ENCODE results near the gene SYT1. TPM values are rescaled to one million over a fixed set of nuclear protein-coding genes. Genes with fewer than 3 reads are reported as not detected.

The SYT1 gene
- total RNA-seq, 2 experiments from 2014 or later = not detected

- DNase-seq (no peak), ATAC-seq (ENCODE audit: low read depth) (no peak)
- no peaks in the 10 kb centered on the region for H3K9me3 Mint-ChIP-seq
- H3K27me3 Mint-ChIP-seq = no peaks in the 10 kb centered on the region
- no peak overlapping the region for H3K27ac Mint-ChIP-seq
- no peaks in the 10 kb centered on the region for H3K36me3 Mint-ChIP-seq
- H3K4me1 Mint-ChIP-seq = no peaks in the 10 kb centered on the region
- no peak overlapping the region for H3K4me3 Mint-ChIP-seq
- POLR2A ChIA-PET = no interaction called here
Observed at GRCh38 chr12:79344855-79345847, 480.6 kb downstream of the SYT1 start.

DNA sequence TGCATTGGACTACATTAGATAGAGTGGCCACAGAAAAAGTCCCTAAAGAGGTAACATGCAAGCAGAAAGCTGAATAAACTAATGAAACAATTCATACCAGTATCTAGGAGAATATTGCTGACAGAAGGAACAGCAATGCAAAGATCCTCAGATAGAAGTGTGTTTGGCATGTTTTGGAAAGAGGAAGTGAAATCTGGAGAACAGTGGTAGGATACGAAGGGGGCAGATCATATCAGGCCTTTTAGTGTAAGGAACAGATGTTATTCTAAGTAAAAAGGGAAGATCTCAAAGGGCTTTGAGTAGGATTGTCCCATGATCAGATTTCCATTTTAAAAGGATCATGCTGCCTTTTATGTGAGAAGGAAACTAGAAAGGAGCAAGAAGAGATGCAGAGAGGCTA, 483.3 kb downstream of the SYT1 start:
- Mint-ChIP-seq H3K4me1 (no peaks in the 10 kb centered on the region), H3K4me3 (no peak overlapping the region)

DNA sequence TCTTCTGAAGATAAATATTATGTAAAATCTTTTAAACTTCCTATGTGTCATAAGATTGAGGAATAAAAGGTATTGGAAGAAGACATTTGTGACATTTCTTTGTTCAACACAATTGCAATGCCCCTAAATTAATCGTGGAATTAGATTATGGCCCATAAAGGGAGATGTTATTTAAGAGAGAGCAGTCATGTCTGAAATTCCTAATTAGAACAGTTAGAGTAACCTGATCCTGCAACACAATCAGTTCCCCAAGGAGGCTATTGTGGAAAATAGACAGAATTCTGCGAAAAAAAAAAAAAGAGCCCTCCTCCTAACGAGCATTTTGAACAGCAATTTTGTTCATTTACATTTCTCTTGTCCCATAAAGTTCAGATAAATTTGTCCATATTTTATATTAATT, 486.7 kb downstream of the SYT1 start:
- ATAC-seq (ENCODE audit: low read depth) = no peak
- no peak overlapping the region for H3K27ac Mint-ChIP-seq

More for the DNA sequence above, 483.3 kb downstream of the SYT1 start:
- POLR2A ChIA-PET = no interaction called here
- ATAC-seq (ENCODE audit: low read depth) (no peak), DNase-seq (no peak)
- Mint-ChIP-seq H3K36me3 (no peaks in the 10 kb centered on the region), H3K9me3 (no peaks in the 10 kb centered on the region), H3K27ac (no peak overlapping the region), H3K27me3 (no peaks in the 10 kb centered on the region)

GRCh38 chr12:79356216-79356615, 491.6 kb downstream of the SYT1 start:
- H3K27me3 Mint-ChIP-seq = no peaks in the 10 kb centered on the region
- ATAC-seq (ENCODE audit: low read depth) (no peak), DNase-seq (no peak)
- POLR2A ChIA-PET = no interaction called here
- H3K36me3 Mint-ChIP-seq = no peaks in the 10 kb centered on the region
- H3K4me3 Mint-ChIP-seq = no peak overlapping the region
- no peaks in the 10 kb centered on the region for H3K9me3 Mint-ChIP-seq
- H3K27ac Mint-ChIP-seq = no peak overlapping the region
- no peaks in the 10 kb centered on the region for H3K4me1 Mint-ChIP-seq

More for the DNA sequence above, 486.7 kb downstream of the SYT1 start:
- DNase-seq = no peak
- Mint-ChIP-seq H3K4me1 (no peaks in the 10 kb centered on the region), H3K27me3 (no peaks in the 10 kb centered on the region), H3K36me3 (no peaks in the 10 kb centered on the region), H3K4me3 (no peak overlapping the region), H3K9me3 (no peaks in the 10 kb centered on the region)
- POLR2A ChIA-PET = no interaction called here

GRCh38 chr12:79357048-79357447, 492.5 kb downstream of the SYT1 start:
- Mint-ChIP-seq H3K9me3 (no peaks in the 10 kb centered on the region), H3K4me3 (no peak overlapping the region), H3K36me3 (no peaks in the 10 kb centered on the region), H3K4me1 (no peaks in the 10 kb centered on the region), H3K27me3 (no peaks in the 10 kb centered on the region), H3K27ac (no peak overlapping the region)
- ATAC-seq (ENCODE audit: low read depth) (no peak), DNase-seq (no peak)
- POLR2A ChIA-PET = no interaction called here

DNA sequence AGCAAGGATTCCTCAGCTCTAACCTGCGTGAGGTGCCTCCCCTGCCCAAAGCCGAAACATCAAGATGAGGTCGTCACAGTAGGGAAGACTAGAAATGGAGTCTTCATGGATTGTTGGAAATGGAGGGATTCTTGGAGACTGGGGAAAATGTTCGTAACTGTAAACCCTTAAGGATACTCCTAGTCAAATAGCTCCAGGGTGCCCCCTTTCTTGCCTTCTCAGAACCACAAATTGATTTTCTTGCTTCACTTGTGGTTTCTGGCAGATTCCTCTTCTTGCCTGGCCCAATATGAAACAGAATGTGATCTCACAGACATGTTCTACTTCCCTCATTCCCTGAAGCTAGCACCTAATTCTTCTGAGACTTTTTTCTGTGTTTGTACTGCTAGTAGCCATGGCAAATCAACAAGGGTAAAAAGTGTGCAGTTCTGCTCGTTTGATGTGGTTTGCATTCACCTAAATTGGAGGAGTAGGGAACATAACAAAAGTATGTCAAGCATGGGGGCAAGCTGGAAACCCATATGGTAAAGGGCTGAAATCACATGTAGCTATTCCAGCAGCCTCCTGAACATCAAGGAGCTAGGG, 494.2 kb downstream of the SYT1 start:
- Mint-ChIP-seq H3K9me3 (no peaks in the 10 kb centered on the region), H3K27me3 (no peaks in the 10 kb centered on the region), H3K4me3 (no peak overlapping the region), H3K27ac (no peak overlapping the region), H3K36me3 (no peaks in the 10 kb centered on the region), H3K4me1 (no peaks in the 10 kb centered on the region)
- DNase-seq (no peak), ATAC-seq (ENCODE audit: low read depth) (no peak)
- POLR2A ChIA-PET = no interaction called here

GRCh38 chr12:79360286-79360685, 495.7 kb downstream of the SYT1 start:
- no peaks in the 10 kb centered on the region for H3K9me3 Mint-ChIP-seq
- no peak for ATAC-seq (ENCODE audit: low read depth)
- H3K4me1 Mint-ChIP-seq = no peaks in the 10 kb centered on the region
- no peaks in the 10 kb centered on the region for H3K36me3 Mint-ChIP-seq
- H3K4me3 Mint-ChIP-seq = no peak overlapping the region
- H3K27ac Mint-ChIP-seq = no peak overlapping the region
- no peak for DNase-seq
- H3K27me3 Mint-ChIP-seq = no peaks in the 10 kb centered on the region
- POLR2A ChIA-PET = no interaction called here

GRCh38 chr12:79360936-79361335, 496.4 kb downstream of the SYT1 start:
- H3K9me3 Mint-ChIP-seq = no peaks in the 10 kb centered on the region
- H3K4me3 Mint-ChIP-seq = no peak overlapping the region
- ATAC-seq (ENCODE audit: low read depth) (no peak), DNase-seq (no peak)
- H3K36me3 Mint-ChIP-seq = no peaks in the 10 kb centered on the region
- POLR2A ChIA-PET = no interaction called here
- H3K4me1 Mint-ChIP-seq = no peaks in the 10 kb centered on the region
- no peak overlapping the region for H3K27ac Mint-ChIP-seq
- no peaks in the 10 kb centered on the region for H3K27me3 Mint-ChIP-seq

DNA sequence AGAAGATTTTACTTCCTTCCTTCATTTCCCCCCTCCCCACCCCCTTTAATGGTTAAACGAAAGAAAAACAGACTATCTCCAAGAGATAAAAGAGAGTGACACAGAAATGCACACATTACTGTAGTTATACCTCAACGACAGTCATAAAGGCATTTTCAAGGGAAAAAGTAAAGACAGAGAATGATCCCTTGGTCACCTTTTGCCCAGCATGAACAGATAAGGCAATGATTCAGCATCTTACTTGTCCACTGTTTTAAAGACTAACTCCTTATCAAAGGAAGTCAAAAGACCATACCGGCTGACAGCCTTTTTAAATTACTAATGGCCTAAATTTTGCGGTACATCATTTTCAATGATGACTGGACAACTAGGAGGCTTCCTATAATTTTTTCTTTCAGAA, 499.6 kb downstream of the SYT1 start:
- no peak overlapping the region for H3K4me3 Mint-ChIP-seq
- ATAC-seq (ENCODE audit: low read depth) (no peak), DNase-seq (no peak)
- H3K4me1 Mint-ChIP-seq = no peaks in the 10 kb centered on the region
- POLR2A ChIA-PET = no interaction called here
- no peaks in the 10 kb centered on the region for H3K27me3 Mint-ChIP-seq
- H3K27ac Mint-ChIP-seq = no peak overlapping the region
- no peaks in the 10 kb centered on the region for H3K36me3 Mint-ChIP-seq
- no peaks in the 10 kb centered on the region for H3K9me3 Mint-ChIP-seq

- Mint-ChIP-seq H3K36me3 (no peaks in the 10 kb centered on the region), H3K4me1 (no peaks in the 10 kb centered on the region), H3K27me3 (no peaks in the 10 kb centered on the region), H3K4me3 (no peak overlapping the region), H3K27ac (no peak overlapping the region), H3K9me3 (no peaks in the 10 kb centered on the region)
- no peak for ATAC-seq (ENCODE audit: low read depth)
- no peak for DNase-seq
- POLR2A ChIA-PET = no interaction called here
Observed at GRCh38 chr12:79366374-79366773, 501.8 kb downstream of the SYT1 start.

DNA sequence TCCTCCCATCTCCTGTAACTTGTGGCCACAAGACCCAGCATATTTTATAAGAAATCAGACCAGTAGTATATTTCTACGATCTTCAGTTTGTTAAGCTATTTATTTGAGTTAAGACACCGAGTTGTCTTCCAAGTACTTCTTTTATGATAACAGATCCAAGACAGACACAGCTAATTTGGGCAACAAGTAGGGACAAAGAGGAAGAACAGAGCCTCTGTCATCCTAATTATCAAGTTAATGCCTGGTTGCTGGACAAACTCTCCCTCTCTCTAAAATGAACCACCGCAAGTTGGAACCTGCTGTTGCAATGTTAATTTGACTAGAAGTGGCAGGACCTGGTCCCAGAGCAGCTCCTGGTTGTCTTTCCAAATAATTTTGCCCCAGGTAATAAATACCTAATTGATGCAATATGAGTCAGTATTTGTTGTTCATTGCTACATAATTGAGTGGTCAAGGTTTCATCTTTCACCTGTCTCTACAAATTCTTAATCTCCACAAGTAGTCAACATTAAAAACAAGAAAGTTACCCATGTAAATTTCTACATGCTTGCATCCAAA, 502.5 kb downstream of the SYT1 start:
- Mint-ChIP-seq H3K27ac (no peak overlapping the region), H3K9me3 (no peaks in the 10 kb centered on the region), H3K4me1 (no peaks in the 10 kb centered on the region), H3K4me3 (no peak overlapping the region), H3K27me3 (no peaks in the 10 kb centered on the region), H3K36me3 (no peaks in the 10 kb centered on the region)
- no peak for ATAC-seq (ENCODE audit: low read depth)
- POLR2A ChIA-PET = no interaction called here
- no peak for DNase-seq

- no peak overlapping the region for H3K27ac Mint-ChIP-seq
- H3K9me3 Mint-ChIP-seq = no peaks in the 10 kb centered on the region
- H3K36me3 Mint-ChIP-seq = no peaks in the 10 kb centered on the region
- DNase-seq (no peak), ATAC-seq (ENCODE audit: low read depth) (no peak)
- H3K4me1 Mint-ChIP-seq = no peaks in the 10 kb centered on the region
- no peaks in the 10 kb centered on the region for H3K27me3 Mint-ChIP-seq
- POLR2A ChIA-PET = no interaction called here
- H3K4me3 Mint-ChIP-seq = no peak overlapping the region
Observed at GRCh38 chr12:79370021-79370420, 505.4 kb downstream of the SYT1 start.

GRCh38 chr12:79371226-79371625, 506.7 kb downstream of the SYT1 start:
- Mint-ChIP-seq H3K27ac (no peak overlapping the region), H3K9me3 (no peaks in the 10 kb centered on the region), H3K4me3 (no peak overlapping the region), H3K4me1 (no peaks in the 10 kb centered on the region), H3K27me3 (no peaks in the 10 kb centered on the region), H3K36me3 (no peaks in the 10 kb centered on the region)
- no peak for DNase-seq
- no peak for ATAC-seq (ENCODE audit: low read depth)
- POLR2A ChIA-PET = no interaction called here

- no peak for ATAC-seq (ENCODE audit: low read depth)
- H3K4me1 Mint-ChIP-seq = no peaks in the 10 kb centered on the region
- no peaks in the 10 kb centered on the region for H3K9me3 Mint-ChIP-seq
- no peak overlapping the region for H3K27ac Mint-ChIP-seq
- H3K36me3 Mint-ChIP-seq = no peaks in the 10 kb centered on the region
- no peaks in the 10 kb centered on the region for H3K27me3 Mint-ChIP-seq
- POLR2A ChIA-PET = no interaction called here
- H3K4me3 Mint-ChIP-seq = no peak overlapping the region
- peak; percentile 28 for DNase-seq
Observed at GRCh38 chr12:79373896-79374499, 509.4 kb downstream of the SYT1 start.

Measured in activated naive CD8-positive, alpha-beta T cell treated with anti-CD3 and anti-CD28 coated beads, Interleukin-2, amount 10 ng/mL, durations not matched to agents 7 days and 5 days (primary cell).